Measurements from ENCODE around the gene IGF2BP2.
"Not testable (repeated sequence)": the region's sequence is repeated elsewhere in the genome, so short reads cannot be mapped to it uniquely, and the experiment has no call there.

IGF2BP2 gene

DNA sequence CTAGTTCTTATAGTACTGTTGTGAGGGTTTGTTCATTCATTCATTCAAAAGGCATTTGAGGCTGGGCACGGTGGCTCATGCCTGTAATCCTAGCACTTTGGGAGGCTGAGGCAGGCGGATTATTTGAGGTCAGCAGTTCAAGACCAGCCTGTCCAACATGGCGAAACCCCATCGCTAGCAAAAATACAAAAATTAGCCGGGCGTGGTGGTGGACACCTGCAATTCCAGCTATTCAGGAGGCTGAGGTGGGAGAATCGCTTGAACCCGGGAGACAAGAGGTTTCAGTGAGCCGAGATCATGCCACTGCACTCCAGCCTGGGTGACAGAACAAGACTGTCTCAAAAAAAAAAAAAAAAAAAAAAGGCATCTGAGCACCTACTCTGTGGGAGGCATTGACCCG is 163.5 kb downstream of the IGF2BP2 start:
- not testable (repeated sequence) for DNase-seq (ENCODE audit: low spot score)

GRCh38 chr3:185659942-185660921 is 164.6 kb downstream of the IGF2BP2 start:
- peak; percentile 93 for DNase-seq (ENCODE audit: low spot score)

DNA sequence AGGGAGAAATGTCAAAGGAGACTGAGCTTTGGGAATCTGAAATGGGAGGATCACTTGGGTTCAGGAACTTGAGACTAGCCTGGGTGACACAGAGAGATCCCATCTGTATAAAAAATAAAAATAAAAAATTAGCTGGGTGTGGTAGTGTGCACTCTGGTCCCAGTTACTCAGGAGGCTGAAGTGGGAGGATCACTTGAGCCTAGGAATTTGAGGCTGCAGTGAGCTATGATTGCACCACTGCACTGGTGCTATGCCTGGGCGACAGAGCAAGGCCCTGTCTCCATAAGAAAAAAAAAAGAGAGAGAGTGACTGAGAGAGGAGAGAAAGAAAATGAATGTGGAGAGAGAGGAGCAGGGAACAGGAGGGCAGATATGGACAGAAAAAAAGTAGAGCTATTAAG is 165.9 kb downstream of the IGF2BP2 start:
- no peak for DNase-seq (ENCODE audit: low spot score)

- peak; percentile 79 for DNase-seq (ENCODE audit: low spot score)
These were observed 166.3 kb downstream of the IGF2BP2 start for GRCh38 chr3:185658504-185658912.

GRCh38 chr3:185657691-185658503 is 166.9 kb downstream of the IGF2BP2 start:
- no peak for DNase-seq (ENCODE audit: low spot score)

DNA sequence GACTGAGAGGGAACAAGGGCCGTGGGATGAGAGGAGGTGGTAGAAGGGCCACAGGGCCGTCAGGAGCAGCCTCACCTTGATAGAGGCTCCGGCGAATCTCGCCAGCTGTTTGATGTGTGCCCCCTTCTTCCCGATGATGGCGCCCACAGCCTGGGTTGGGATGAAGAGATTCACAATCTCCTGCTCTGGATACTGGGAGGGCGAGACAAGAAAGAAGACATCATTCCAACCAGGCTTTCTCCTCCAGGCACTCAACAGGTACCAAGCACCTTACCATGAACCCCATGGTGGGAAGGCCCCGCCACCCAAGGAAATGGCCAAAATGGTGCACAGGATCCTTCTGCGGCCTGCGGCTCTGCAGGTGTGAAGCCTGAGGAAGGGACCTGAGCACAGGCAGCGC is 167.6 kb downstream of the IGF2BP2 start:
- no peak for DNase-seq (ENCODE audit: low spot score)

GRCh38 chr3:185656321-185656840 is 168.5 kb downstream of the IGF2BP2 start:
- DNase-seq (ENCODE audit: low spot score), result peak; percentile 100

DNA sequence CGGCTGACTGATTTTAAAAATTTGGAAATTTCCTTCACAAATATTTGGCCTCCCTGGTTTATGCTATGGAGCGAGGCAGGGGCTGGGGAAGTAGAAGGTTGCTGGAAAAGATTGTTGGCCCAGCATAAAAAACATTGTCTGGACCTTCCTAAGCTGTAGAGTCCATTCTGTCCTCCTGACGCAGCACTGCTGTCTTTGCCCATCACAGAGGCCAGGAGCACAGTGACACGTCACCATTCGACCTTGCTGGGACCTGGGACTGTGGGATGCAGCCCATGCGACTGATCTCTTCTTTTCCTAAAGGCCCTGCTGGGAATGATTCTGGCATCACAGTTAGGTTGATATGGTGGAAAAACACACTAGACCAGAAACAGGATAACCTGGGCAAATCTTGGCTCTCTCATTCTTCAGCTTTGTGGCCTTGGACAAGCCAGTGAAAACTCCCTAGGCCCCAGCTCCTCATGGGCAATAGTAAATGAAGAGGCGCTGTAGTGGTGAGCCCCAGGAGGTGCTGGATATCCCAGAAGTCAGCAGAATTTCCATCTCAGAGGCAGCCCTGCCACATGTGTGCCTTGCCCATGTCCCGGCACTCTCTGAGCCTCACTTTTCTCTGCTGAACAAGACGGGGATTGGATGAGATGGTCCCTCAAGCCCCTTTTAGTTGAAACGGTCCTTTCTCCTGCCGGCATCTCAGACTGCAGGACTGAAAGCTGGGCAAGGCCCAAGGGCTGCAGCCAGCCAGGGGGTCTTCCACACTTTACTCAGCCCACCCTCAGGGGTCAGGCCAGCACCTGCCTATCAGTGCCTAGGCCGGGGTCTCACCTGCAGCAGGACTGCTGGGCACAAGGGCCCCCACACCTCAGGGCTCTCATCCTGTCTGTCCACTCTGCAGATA is 169.2 kb downstream of the IGF2BP2 start:
- no peak for DNase-seq (ENCODE audit: low spot score)

DNA sequence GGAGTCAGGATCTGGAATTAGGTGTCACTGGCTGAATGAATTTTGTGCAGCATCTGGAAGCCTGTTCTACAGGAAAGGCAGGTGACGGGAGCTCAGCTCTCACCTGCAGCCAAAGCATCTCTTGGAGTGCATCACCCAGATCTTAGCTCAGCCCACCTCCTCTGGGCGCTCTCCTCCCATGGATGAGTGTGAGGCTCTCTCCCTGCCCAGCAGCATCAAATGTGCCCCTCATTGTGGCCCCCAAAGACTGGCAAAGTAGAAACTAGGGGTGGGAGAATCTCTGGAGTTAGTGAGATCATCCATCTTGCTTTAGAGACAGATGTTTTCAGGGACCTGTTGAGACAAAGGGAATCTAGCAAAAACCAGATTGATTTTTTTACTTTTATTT is 170.1 kb downstream of the IGF2BP2 start:
- no peak for DNase-seq (ENCODE audit: low spot score)

- DNase-seq (ENCODE audit: low spot score), result no peak
These were observed 170.7 kb downstream of the IGF2BP2 start for GRCh38 chr3:185653949-185654757.

DNA sequence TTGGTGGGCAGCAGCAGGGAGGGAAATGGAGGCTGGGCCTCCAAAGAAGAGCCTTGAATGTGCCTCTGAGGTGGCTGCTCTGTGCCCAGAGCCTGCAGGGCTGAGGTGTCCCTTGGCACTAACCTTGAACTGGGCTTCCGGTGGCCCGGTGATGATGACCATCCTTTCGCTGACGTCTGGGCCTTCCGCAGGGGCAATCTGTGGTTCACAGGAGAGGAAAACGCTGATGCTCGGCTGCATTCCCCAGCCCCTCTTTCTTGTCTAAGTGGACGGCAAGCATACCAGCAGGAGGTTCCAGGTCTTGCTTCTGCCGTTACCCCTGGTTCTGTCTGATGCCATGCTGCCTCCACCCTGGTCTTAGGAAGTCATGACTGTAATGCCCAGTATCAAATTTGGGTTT is 172.9 kb downstream of the IGF2BP2 start:
- DNase-seq (ENCODE audit: low spot score), result no peak

GRCh38 chr3:185649414-185649813 is 175.4 kb downstream of the IGF2BP2 start:
- no peak for DNase-seq (ENCODE audit: low spot score)

DNA sequence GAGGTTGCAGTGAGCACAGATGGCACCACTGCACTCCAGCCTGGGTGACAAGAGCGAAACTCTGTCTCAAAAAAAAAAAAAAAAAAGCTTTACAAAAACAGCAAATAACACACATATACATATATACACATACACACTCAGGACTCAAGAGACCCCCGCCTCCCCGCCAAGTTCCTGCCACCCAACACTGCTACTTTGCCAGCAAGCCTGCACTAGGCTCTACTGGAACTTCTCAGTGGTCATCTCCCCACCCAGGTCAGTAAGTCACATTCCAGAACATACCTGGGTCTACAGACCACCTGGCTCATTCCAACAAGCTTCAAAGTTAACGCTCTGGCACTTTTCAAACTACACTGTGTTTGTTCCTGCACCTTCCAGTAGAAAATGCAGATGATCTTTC is 176.4 kb downstream of the IGF2BP2 start:
- DNase-seq (ENCODE audit: low spot score), result no peak

GRCh38 chr3:185647880-185648210 is 177.0 kb downstream of the IGF2BP2 start:
- no peak for DNase-seq (ENCODE audit: low spot score)

DNA sequence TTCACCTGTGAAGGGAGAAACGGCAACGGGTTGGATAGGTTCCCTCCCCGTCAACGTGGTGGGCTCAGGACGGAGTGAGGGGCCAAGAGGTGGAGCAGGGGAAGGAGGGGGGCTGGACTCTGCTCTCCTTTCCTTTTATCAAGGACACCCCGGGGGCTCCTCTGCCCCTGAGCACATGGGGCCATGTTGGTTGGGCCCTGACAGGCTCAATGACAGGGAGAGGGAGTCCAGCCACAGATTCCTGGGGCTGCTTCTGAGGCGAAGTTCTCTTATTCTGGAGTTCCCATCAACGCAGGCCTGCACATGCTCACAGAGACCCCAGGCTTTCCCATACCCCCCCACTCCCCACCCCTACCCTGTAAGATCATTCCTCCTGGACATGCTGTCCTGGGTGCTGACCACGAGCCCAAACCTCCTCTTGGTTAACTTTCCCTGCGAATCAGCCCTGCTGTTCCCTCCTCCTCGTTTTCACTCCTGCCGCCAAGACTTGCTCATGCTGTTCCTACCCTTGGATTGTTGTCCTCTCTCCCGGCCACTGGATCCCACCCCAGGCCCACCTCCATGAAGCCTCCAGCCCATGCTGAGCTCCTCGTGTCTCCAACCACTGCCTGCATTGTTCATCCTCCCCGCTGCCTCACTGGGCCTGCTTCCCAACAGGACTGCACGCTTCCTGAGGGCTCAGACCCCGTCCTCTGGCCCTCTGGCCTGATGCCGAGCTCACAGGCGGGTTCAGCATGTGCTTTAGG is 177.5 kb downstream of the IGF2BP2 start:
- no peak for DNase-seq (ENCODE audit: low spot score)

- DNase-seq (ENCODE audit: low spot score), result no peak
These were observed 178.3 kb downstream of the IGF2BP2 start for GRCh38 chr3:185646382-185647133.

DNA sequence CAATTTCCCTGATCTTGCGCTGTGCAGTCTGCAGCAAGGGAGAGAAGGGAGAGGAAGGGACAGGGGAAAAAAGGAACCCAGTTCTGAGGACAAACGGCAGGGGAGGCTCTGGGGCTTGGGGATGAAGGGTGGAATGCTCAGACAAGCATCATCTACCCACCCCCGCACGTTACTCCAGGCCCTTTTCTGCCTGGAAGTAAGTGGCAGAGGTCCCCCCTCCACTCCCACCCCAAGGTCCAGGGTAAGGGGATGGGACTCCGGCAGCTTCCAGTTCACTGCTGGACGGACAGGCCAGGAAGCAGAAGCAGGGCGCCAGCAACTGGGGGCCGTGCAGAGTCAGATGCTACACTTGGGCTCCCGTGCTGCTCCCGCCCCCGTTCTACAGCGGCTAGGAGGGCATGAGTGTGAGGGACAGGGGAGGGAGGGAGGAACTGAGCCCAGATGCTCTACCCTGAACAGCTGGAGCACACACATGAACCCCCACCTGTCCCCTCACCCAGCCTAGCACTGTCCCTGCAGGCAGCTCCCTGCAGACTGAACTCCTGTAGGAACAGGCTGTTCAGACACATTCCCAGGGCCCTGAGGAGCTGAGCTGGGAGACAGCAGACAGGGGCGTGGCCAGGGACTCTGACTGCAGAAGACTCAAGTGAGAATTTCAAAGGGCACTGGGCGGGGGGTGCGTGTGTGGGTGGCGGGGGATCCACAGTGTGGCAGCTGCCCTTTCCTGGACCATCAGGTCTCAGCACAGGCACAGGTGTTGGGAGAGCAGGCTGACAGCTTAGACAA is 179.1 kb downstream of the IGF2BP2 start:
- no peak for DNase-seq (ENCODE audit: low spot score)

- DNase-seq (ENCODE audit: low spot score), result not testable (repeated sequence)
These were observed 179.7 kb downstream of the IGF2BP2 start for GRCh38 chr3:185645191-185645590.

DNA sequence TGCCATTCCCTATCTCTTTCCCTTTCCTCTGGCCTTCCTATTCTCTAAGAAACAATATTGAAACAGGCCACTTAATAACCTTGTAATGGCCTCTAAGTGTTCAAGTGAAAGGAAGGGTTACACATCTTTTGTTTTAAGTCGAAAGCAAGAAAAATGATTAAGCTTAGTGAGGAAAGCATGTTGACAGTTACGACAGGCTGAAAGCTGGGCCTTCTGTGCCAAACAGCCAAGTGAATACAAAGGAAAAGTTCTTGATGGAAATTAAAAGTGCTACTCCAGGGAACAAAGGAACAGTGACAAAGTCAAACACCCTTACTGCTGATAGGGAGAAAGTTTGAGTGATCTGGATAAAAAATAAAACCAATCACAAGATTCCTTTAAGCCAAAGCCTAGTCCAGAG is 184.5 kb downstream of the IGF2BP2 start:
- DNase-seq (ENCODE audit: low spot score), result no peak
